OCI-LY3 (cell line): ENCODE results near the gene SLC51A.

Experiments
- H2AFZ ChIP-seq: fragments of 200-600, 300-600 bp; shearing (Covaris generic); 2 replicates; pipeline ENCODE4 v1.6.0; 2014; ENCODE audit warnings: antibody characterized with exemption, low read depth, low read length
- H3K27ac ChIP-seq: fragments of 200-600, 300-600 bp; sonication (generic); 2 replicates; pipeline ENCODE4 v1.5.1; 2014; ENCODE audit warnings: mild to moderate bottlenecking, low read length, moderate library complexity, mixed read lengths
- H3K27me3 ChIP-seq: fragments of 200-600, 300-600 bp; sonication (generic); 2 replicates; pipeline ENCODE4 v1.6.1; 2014; ENCODE audit warnings: low read depth, low read length, mixed read lengths
- H3K36me3 ChIP-seq: fragments of 200-600, 300-600 bp; sonication (generic); replicated peaks from 2 replicates; pipeline ENCODE3; 2014; ENCODE audit warnings: low read depth, low read length, mixed read lengths
- H3K4me1 ChIP-seq: fragments of 300-600, 200-600 bp; sonication (generic); 2 replicates; pipeline ENCODE4 v1.6.1; 2014; ENCODE audit warnings: low read length, mixed read lengths
- H3K4me2 ChIP-seq: fragments of 200-600, 300-600 bp; sonication (generic); 2 replicates; pipeline ENCODE4 v1.6.1; 2014; ENCODE audit warnings: low read length, mixed read lengths
- H3K4me3 ChIP-seq: fragments of 300-600, 200-600 bp; sonication (generic); 2 replicates; pipeline ENCODE4 v1.5.1; 2014; ENCODE audit warnings: antibody characterized with exemption, mild to moderate bottlenecking, low read length, moderate library complexity
- H3K79me2 ChIP-seq: fragments of 300-600, 200-600 bp; shearing (Covaris generic); 2 replicates; pipeline ENCODE4 v1.6.1; 2014; ENCODE audit warnings: mild to moderate bottlenecking, low read length, mixed read lengths
- H3K9ac ChIP-seq: fragments of 300-600, 200-600 bp; shearing (Covaris generic); 2 replicates; pipeline ENCODE4 v1.6.0; 2014; ENCODE audit warnings: mild to moderate bottlenecking, low read length, moderate library complexity
- H3K9me3 ChIP-seq: fragments of 200-600, 300-600 bp; shearing (Covaris generic); 2 replicates; pipeline ENCODE4 v1.6.1; 2014; ENCODE audit warnings: low read length, mixed read lengths; ENCODE audit not compliant: insufficient read depth
- H4K20me1 ChIP-seq: fragments of 200-600, 300-600 bp; sonication (generic); 2 replicates; pipeline ENCODE4 v1.6.1; 2016; ENCODE audit warnings: low read length, mixed read lengths; ENCODE audit not compliant: insufficient read depth
- CTCF ChIP-seq: fragments of 200-600, 300-600 bp; sonication (generic); IDR thresholded peaks from 2 replicates; pipeline ENCODE4 v1.5.1; 2014; ENCODE audit warnings: antibody characterized with exemption, low read length, low read depth
- EZH2phosphoT487 ChIP-seq: fragments of 200-600 bp; shearing (Covaris generic); IDR thresholded peaks from 2 replicates; pipeline ENCODE4 v1.6.1; 2018; ENCODE audit warnings: antibody characterized with exemption, mixed run types, low read depth

Gene SLC51A

GRCh38 chr3:196236223-196236622, 19.9 kb downstream of the SLC51A start:
- Histone ChIP-seq H2AFZ (no peak overlapping the region), H3K79me2 (no peaks in the 10 kb centered on the region), H3K4me3 (no peak overlapping the region), H3K27me3 (no peaks in the 10 kb centered on the region), H4K20me1 (no peaks in the 10 kb centered on the region), H3K27ac (no peak overlapping the region), H3K4me2 (no peak overlapping the region), H3K4me1 (peaks cover 29% of the 10 kb centered on the region), H3K9ac (no peak overlapping the region), H3K9me3 (no peaks in the 10 kb centered on the region), H3K36me3 (peaks cover 5% of the 10 kb centered on the region)
- TF ChIP-seq CTCF (no peak), EZH2phosphoT487 (no peak)

- H3K4me3 ChIP-seq: no peak overlapping the region
- H3K4me1 ChIP-seq: peaks cover 24% of the 10 kb centered on the region
- H3K27me3 ChIP-seq: no peaks in the 10 kb centered on the region
- H4K20me1 ChIP-seq: no peaks in the 10 kb centered on the region
- no peak overlapping the region for H3K27ac ChIP-seq
- peaks cover 11% of the 10 kb centered on the region for H3K36me3 ChIP-seq
- H3K79me2 ChIP-seq: no peaks in the 10 kb centered on the region
- no peak overlapping the region for H2AFZ ChIP-seq
- no peak overlapping the region for H3K9ac ChIP-seq
- peak overlapping the region; percentile 37 for H3K4me2 ChIP-seq
- TF ChIP-seq CTCF (no peak), EZH2phosphoT487 (no peak)
- H3K9me3 ChIP-seq: no peaks in the 10 kb centered on the region
Measured at GRCh38 chr3:196237203-196237602, 20.9 kb downstream of the SLC51A start.

- Histone ChIP-seq H3K27me3 (no peaks in the 10 kb centered on the region), H4K20me1 (no peaks in the 10 kb centered on the region), H3K79me2 (no peaks in the 10 kb centered on the region), H3K9me3 (no peaks in the 10 kb centered on the region), H3K9ac (no peak overlapping the region), H3K27ac (no peak overlapping the region), H3K4me3 (no peak overlapping the region), H3K36me3 (peaks cover 11% of the 10 kb centered on the region), H2AFZ (no peak overlapping the region), H3K4me2 (no peak overlapping the region), H3K4me1 (peaks cover 14% of the 10 kb centered on the region)
- TF ChIP-seq CTCF (no peak), EZH2phosphoT487 (no peak)
Measured at GRCh38 chr3:196238612-196239560, 22.6 kb downstream of the SLC51A start.

- Histone ChIP-seq H2AFZ (no peak overlapping the region), H4K20me1 (no peaks in the 10 kb centered on the region), H3K27me3 (no peaks in the 10 kb centered on the region), H3K36me3 (peaks cover 11% of the 10 kb centered on the region), H3K9ac (no peak overlapping the region), H3K79me2 (no peaks in the 10 kb centered on the region), H3K4me1 (peaks cover 14% of the 10 kb centered on the region), H3K4me3 (no peak overlapping the region), H3K4me2 (no peak overlapping the region), H3K27ac (no peak overlapping the region), H3K9me3 (no peaks in the 10 kb centered on the region)
- TF ChIP-seq EZH2phosphoT487: no peak
- TF ChIP-seq CTCF: no peak
Measured at GRCh38 chr3:196240424-196240823, 24.1 kb downstream of the SLC51A start.
